MM.1S (cell line): ENCODE measurements around the gene MAU2.

ENCODE experiments used
- DNase-seq: peaks from one replicate; pipeline ENCODE4 v3.0.0-alpha.2; 2015
- H2AFZ ChIP-seq: fragments of 300-600 bp; sonication (generic); 2 replicates; pipeline ENCODE4 v1.6.0; 2016; ENCODE audit warnings: antibody characterized with exemption, low read length
- H3F3A ChIP-seq: fragments of 300-600 bp; sonication (generic); 2 replicates; pipeline ENCODE4 v1.6.1; 2016; ENCODE audit warnings: mild to moderate bottlenecking, antibody characterized with exemption, low read length, moderate library complexity, mixed read lengths; ENCODE audit not compliant: insufficient read depth
- H3K27ac ChIP-seq: fragments of 300-600 bp; sonication (generic); 2 replicates; pipeline ENCODE4 v1.5.1; 2016; ENCODE audit warnings: mild to moderate bottlenecking, low read length
- H3K27me3 ChIP-seq: fragments of 300-600 bp; sonication (generic); replicated peaks from 2 replicates; pipeline ENCODE4 v1.6.0; 2016; ENCODE audit warnings: low read length; ENCODE audit not compliant: insufficient read depth
- H3K36me3 ChIP-seq: fragments of 300-600 bp; sonication (generic); replicated peaks from 2 replicates; pipeline ENCODE4 v1.6.1; 2016; ENCODE audit warnings: mild to moderate bottlenecking, low read length, mixed read lengths; ENCODE audit not compliant: insufficient read depth
- H3K4me1 ChIP-seq: fragments of 300-600 bp; sonication (generic); 2 replicates; pipeline ENCODE4 v1.6.1; 2016; ENCODE audit warnings: low read length, mixed read lengths
- H3K4me2 ChIP-seq: fragments of 300-600 bp; sonication (generic); 2 replicates; pipeline ENCODE4 v1.6.0; 2016; ENCODE audit warnings: low read depth, low read length
- H3K4me3 ChIP-seq: fragments of 300-600 bp; sonication (generic); 2 replicates; pipeline ENCODE4 v1.5.1; 2016; ENCODE audit warnings: low read length, mixed read lengths
- H3K79me2 ChIP-seq: fragments of 300-600 bp; sonication (generic); 2 replicates; pipeline ENCODE4 v1.6.1; 2016; ENCODE audit warnings: mixed run types, low read length, mixed read lengths
- H3K9ac ChIP-seq: fragments of 300-600 bp; sonication (generic); 2 replicates; pipeline ENCODE4 v1.6.1; 2016; ENCODE audit warnings: low read length, mixed read lengths
- H3K9me2 ChIP-seq: fragments of 300-600 bp; sonication (generic); replicated peaks from 2 replicates; pipeline ENCODE4 v1.6.1; 2016; ENCODE audit warnings: mild to moderate bottlenecking, low read length, mixed read lengths; ENCODE audit not compliant: insufficient read depth
- H3K9me3 ChIP-seq: fragments of 300-600 bp; sonication (generic); replicated peaks from 2 replicates; pipeline ENCODE4 v1.6.1; 2016; ENCODE audit warnings: mild to moderate bottlenecking, low read length, mixed read lengths; ENCODE audit not compliant: insufficient read depth
- H4K20me1 ChIP-seq: fragments of 300-600 bp; sonication (generic); 2 replicates; pipeline ENCODE4 v1.6.1; 2016; ENCODE audit warnings: mild to moderate bottlenecking, low read length, moderate library complexity, mixed read lengths; ENCODE audit not compliant: insufficient read depth
- CTCF ChIP-seq: fragments of 300-600 bp; sonication (generic); IDR thresholded peaks from 2 replicates; pipeline ENCODE4 v1.5.1; 2016; ENCODE audit warnings: antibody characterized with exemption, low read length, mixed read lengths
- EZH2 ChIP-seq: fragments of 300-600 bp; sonication (generic); optimal IDR thresholded peaks from 2 replicates; pipeline ENCODE3; 2017; ENCODE audit warnings: low read depth, mild to moderate bottlenecking, antibody characterized with exemption, low read length, mixed read lengths
- EZH2phosphoT487 ChIP-seq: fragments of 300-600 bp; sonication (generic); IDR thresholded peaks from 2 replicates; pipeline ENCODE4 v1.6.1; 2018; ENCODE audit warnings: antibody characterized with exemption, low read length

The MAU2 gene

GRCh38 chr19:19354932-19355331 is 34.3 kb downstream of the MAU2 start:
- Histone ChIP-seq H3K4me1 (no peaks in the 10 kb centered on the region), H3K79me2 (no peaks in the 10 kb centered on the region), H3K27me3 (no peaks in the 10 kb centered on the region), H3K9me2 (no peaks in the 10 kb centered on the region), H3K9me3 (no peaks in the 10 kb centered on the region), H3F3A (no peaks in the 10 kb centered on the region), H3K9ac (no peak overlapping the region), H3K4me2 (no peak overlapping the region), H4K20me1 (no peaks in the 10 kb centered on the region), H3K27ac (no peak overlapping the region), H3K4me3 (no peak overlapping the region), H2AFZ (no peak overlapping the region), H3K36me3 (no peaks in the 10 kb centered on the region; the same call in 1 of the 2 replicates)
- TF ChIP-seq EZH2phosphoT487 (no peak), CTCF (no peak), EZH2 (no peak)
- DNase-seq = no peak

GRCh38 chr19:19355606-19356139 is 35.0 kb downstream of the MAU2 start:
- H2AFZ ChIP-seq = no peak overlapping the region
- DNase-seq = no peak
- no peaks in the 10 kb centered on the region; the same call in 1 of the 2 replicates for H3K36me3 ChIP-seq
- no peaks in the 10 kb centered on the region for H3K79me2 ChIP-seq
- H4K20me1 ChIP-seq = no peaks in the 10 kb centered on the region
- no peaks in the 10 kb centered on the region for H3K4me1 ChIP-seq
- no peaks in the 10 kb centered on the region for H3K9me2 ChIP-seq
- no peaks in the 10 kb centered on the region for H3K9me3 ChIP-seq
- no peaks in the 10 kb centered on the region for H3K27me3 ChIP-seq
- H3K4me2 ChIP-seq = no peak overlapping the region
- peaks cover 1% of the 10 kb centered on the region; the same call in 1 of the 2 replicates for H3F3A ChIP-seq
- H3K4me3 ChIP-seq = no peak overlapping the region
- no peak overlapping the region for H3K9ac ChIP-seq
- no peak overlapping the region for H3K27ac ChIP-seq
- TF ChIP-seq CTCF = no peak
- no peak for TF ChIP-seq EZH2phosphoT487
- TF ChIP-seq EZH2 = no peak

- Histone ChIP-seq H3K9me3 (no peaks in the 10 kb centered on the region), H4K20me1 (no peaks in the 10 kb centered on the region), H3K4me1 (0 out of 2 replicates have a peak, but pooled peaks cover 3% of the 10 kb centered on the region), H2AFZ (no peak overlapping the region), H3K9me2 (no peaks in the 10 kb centered on the region), H3K4me3 (no peak overlapping the region), H3K9ac (no peak overlapping the region), H3K4me2 (no peak overlapping the region), H3K36me3 (no peaks in the 10 kb centered on the region; the same call in 1 of the 2 replicates), H3F3A (peaks cover 7% of the 10 kb centered on the region; the same call in 1 of the 2 replicates), H3K27ac (no peak overlapping the region), H3K27me3 (no peaks in the 10 kb centered on the region), H3K79me2 (no peaks in the 10 kb centered on the region)
- no peak for DNase-seq
- no peak for TF ChIP-seq EZH2phosphoT487
- no peak for TF ChIP-seq CTCF
- TF ChIP-seq EZH2 = no peak
Observed at GRCh38 chr19:19356500-19356899, 35.9 kb downstream of the MAU2 start.
